HepG2 (cell line): Measurements from ENCODE around the gene TTLL6. TPM values are rescaled to one million over a fixed set of nuclear protein-coding genes. Genes with fewer than 3 reads are reported as not detected.
A peak's percentile ranks its signal among the peaks of the same experiment; 100 is the strongest.

ENCODE experiments used
- FOXA3 ChIP-seq: IDR thresholded peaks from 2 replicates; pipeline ENCODE4 v1.6.1; 2016; ENCODE audit warnings: missing genetic modification reagents, missing compliant biosample characterization
- microRNA counts: library from miRNA; unstranded; fragments of <30 nt; microRNA quantifications from one replicate; lab custom pipeline; 2015
- microRNA-seq: library from miRNA; unstranded; fragments of <30 nt; microRNA quantifications from one replicate; pipeline ENCODE4, GENCODE V29; 2020
- polyA plus RNA-seq, 8 experiments: library from polyadenylated mRNA; depleted of rRNA in 3 of 8; stranded (reverse) in 7 of 8; unstranded in 1 of 8; fragments of >200 nt; fragmentation: Illumina TruSeq in 4 of 8; extraction: Trizol in 4 of 8; gene quantifications; 2 replicates each; pipeline versions ENCODE4 v1.2.1 to v1.2.3, GENCODE V29; 2011 to 2016; ENCODE audit warnings: low read depth in 4 of 8, missing spikeins in 1 of 8, mixed read lengths in 1 of 8; ENCODE audit not compliant: insufficient read depth in 1 of 8
- small RNA-seq, 3 experiments: library from RNA; depleted of rRNA; stranded (forward); fragments of <200 nt; gene quantifications; one replicate each; pipeline ENCODE3, GENCODE V24; 2012; ENCODE audit warnings: low read depth in 2 of 3, low replicate concordance in 1 of 3; ENCODE audit not compliant: insufficient read length in 3 of 3, insufficient read depth in 2 of 3
- total RNA-seq, 5 experiments: library from RNA; depleted of rRNA; stranded (reverse); fragments of >200 nt; fragmentation: Illumina TruSeq; extraction: Trizol; gene quantifications; 2 replicates each; pipeline ENCODE4 v1.2.3, GENCODE V29; 2016; ENCODE audit warnings: low read depth in 1 of 5
- TF ChIP-seq, protein P1 (sequence below): sonication (generic); formaldehyde crosslinking; IDR thresholded peaks from 2 replicates; pipeline ENCODE4 v1.4.0; 2020; ENCODE audit warnings: mild to moderate bottlenecking, missing genetic modification reagents, borderline replicate concordance

The TTLL6 gene
- total and polyA plus RNA-seq, 2 of the 13 experiments (the other 11 are each of a cell fraction or from before 2014, with no cell fraction given): 0.04 to 0.08 TPM

GRCh38 chr17:48715496-48716399 is 101.3 kb downstream of the TTLL6 start (continued):
- TF ChIP-seq, protein P1, sequence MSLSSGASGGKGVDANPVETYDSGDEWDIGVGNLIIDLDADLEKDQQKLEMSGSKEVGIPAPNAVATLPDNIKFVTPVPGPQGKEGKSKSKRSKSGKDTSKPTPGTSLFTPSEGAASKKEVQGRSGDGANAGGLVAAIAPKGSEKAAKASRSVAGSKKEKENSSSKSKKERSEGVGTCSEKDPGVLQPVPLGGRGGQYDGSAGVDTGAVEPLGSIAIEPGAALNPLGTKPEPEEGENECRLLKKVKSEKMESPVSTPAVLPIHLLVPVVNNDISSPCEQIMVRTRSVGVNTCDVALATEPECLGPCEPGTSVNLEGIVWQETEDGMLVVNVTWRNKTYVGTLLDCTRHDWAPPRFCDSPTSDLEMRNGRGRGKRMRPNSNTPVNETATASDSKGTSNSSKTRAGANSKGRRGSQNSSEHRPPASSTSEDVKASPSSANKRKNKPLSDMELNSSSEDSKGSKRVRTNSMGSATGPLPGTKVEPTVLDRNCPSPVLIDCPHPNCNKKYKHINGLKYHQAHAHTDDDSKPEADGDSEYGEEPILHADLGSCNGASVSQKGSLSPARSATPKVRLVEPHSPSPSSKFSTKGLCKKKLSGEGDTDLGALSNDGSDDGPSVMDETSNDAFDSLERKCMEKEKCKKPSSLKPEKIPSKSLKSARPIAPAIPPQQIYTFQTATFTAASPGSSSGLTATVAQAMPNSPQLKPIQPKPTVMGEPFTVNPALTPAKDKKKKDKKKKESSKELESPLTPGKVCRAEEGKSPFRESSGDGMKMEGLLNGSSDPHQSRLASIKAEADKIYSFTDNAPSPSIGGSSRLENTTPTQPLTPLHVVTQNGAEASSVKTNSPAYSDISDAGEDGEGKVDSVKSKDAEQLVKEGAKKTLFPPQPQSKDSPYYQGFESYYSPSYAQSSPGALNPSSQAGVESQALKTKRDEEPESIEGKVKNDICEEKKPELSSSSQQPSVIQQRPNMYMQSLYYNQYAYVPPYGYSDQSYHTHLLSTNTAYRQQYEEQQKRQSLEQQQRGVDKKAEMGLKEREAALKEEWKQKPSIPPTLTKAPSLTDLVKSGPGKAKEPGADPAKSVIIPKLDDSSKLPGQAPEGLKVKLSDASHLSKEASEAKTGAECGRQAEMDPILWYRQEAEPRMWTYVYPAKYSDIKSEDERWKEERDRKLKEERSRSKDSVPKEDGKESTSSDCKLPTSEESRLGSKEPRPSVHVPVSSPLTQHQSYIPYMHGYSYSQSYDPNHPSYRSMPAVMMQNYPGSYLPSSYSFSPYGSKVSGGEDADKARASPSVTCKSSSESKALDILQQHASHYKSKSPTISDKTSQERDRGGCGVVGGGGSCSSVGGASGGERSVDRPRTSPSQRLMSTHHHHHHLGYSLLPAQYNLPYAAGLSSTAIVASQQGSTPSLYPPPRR (CRISPR knock-in tag): peak; percentile 40; the same call in 1 of the 2 replicates
- peak; percentile 13; the same call in 1 of the 2 replicates for TF ChIP-seq FOXA3 (CRISPR knock-in tag)

MicroRNA genes within 50 kb of the gene (microRNA counts, 767-probe panel; counts per million panel counts)
- not detected for microRNA hsa-miR-3185 (lab: Ali Mortazavi, UCI)

Small RNAs within 50 kb of the gene (microRNA-seq; reads per million reads assigned to microRNA genes)
- not detected for gene MIR3185

Small RNAs within 50 kb of the gene (small RNA-seq; reads per million reads assigned to genes)
- gene COX6B1P2 (0 reads per million in 3 experiments), gene MIR3185 (0 reads per million in 3 experiments), gene RF02132 (0 reads per million in 3 experiments), gene RF02133 (0 reads per million in 3 experiments), gene RN7SL125P (0 reads per million in 3 experiments)

Other genes with a start within 250 kb of the TTLL6 start
- not detected in 2 replicates for gene HOXB4, start 238.9 kb downstream of the TTLL6 start, total RNA-seq (2016; rRNA removed; fragmentation: Illumina TruSeq; extraction: Trizol)
- gene HOXB4, start 238.9 kb downstream of the TTLL6 start, polyA plus RNA-seq (2011; rRNA removed): not detected in 2 replicates
- gene HOXB3, start 227.0 kb downstream of the TTLL6 start, total RNA-seq (2016; rRNA removed; fragmentation: Illumina TruSeq; extraction: Trizol): not detected in 2 replicates
- not detected in 2 replicates for gene HOXB3, start 227.0 kb downstream of the TTLL6 start, polyA plus RNA-seq (2011; rRNA removed)
- gene HOXB5, start 223.4 kb downstream of the TTLL6 start, total RNA-seq (2016; rRNA removed; fragmentation: Illumina TruSeq; extraction: Trizol): not detected in 2 replicates
- gene HOXB5, start 223.4 kb downstream of the TTLL6 start, polyA plus RNA-seq (2011; rRNA removed): not detected in 2 replicates
- not detected in 2 replicates for gene HOXB6, start 212.2 kb downstream of the TTLL6 start, total RNA-seq (2016; rRNA removed; fragmentation: Illumina TruSeq; extraction: Trizol)
- not detected in 2 replicates for gene HOXB6, start 212.2 kb downstream of the TTLL6 start, polyA plus RNA-seq (2011; rRNA removed)
- gene HOXB7, start 206.2 kb downstream of the TTLL6 start, total RNA-seq (2016; rRNA removed; fragmentation: Illumina TruSeq; extraction: Trizol): not detected in 2 replicates
- 0.04 and 0.08 TPM in 2 replicates for gene HOXB7, start 206.2 kb downstream of the TTLL6 start, polyA plus RNA-seq (2011; rRNA removed)
- not detected in 2 replicates for gene HOXB8, start 201.9 kb downstream of the TTLL6 start, total RNA-seq (2016; rRNA removed; fragmentation: Illumina TruSeq; extraction: Trizol)
- gene HOXB8, start 201.9 kb downstream of the TTLL6 start, polyA plus RNA-seq (2011; rRNA removed): not detected in 2 replicates
- not detected in 2 replicates for gene HOXB9, start 190.9 kb downstream of the TTLL6 start, total RNA-seq (2016; rRNA removed; fragmentation: Illumina TruSeq; extraction: Trizol)
- gene HOXB9, start 190.9 kb downstream of the TTLL6 start, polyA plus RNA-seq (2011; rRNA removed): not detected in 2 replicates
- not detected in 2 replicates for gene PRAC1, start 94.7 kb downstream of the TTLL6 start, total RNA-seq (2016; rRNA removed; fragmentation: Illumina TruSeq; extraction: Trizol)
- gene PRAC1, start 94.7 kb downstream of the TTLL6 start, polyA plus RNA-seq (2011; rRNA removed): not detected in 2 replicates
- not detected in 2 replicates for gene PRAC2, start 94.0 kb downstream of the TTLL6 start, total RNA-seq (2016; rRNA removed; fragmentation: Illumina TruSeq; extraction: Trizol)
- gene PRAC2, start 94.0 kb downstream of the TTLL6 start, polyA plus RNA-seq (2011; rRNA removed): not detected in 2 replicates
- not detected in 2 replicates for gene HOXB13, start 88.5 kb downstream of the TTLL6 start, total RNA-seq (2016; rRNA removed; fragmentation: Illumina TruSeq; extraction: Trizol)
- gene HOXB13, start 88.5 kb downstream of the TTLL6 start, polyA plus RNA-seq (2011; rRNA removed): not detected in 2 replicates
- gene CALCOCO2, start 13.8 kb upstream of the TTLL6 start, total RNA-seq (2016; rRNA removed; fragmentation: Illumina TruSeq; extraction: Trizol): 72.9 and 112 TPM in 2 replicates
- gene CALCOCO2, start 13.8 kb upstream of the TTLL6 start, polyA plus RNA-seq (2011; rRNA removed): 109 and 111 TPM in 2 replicates
- gene ATP5MC1, start 75.6 kb upstream of the TTLL6 start, total RNA-seq (2016; rRNA removed; fragmentation: Illumina TruSeq; extraction: Trizol): 206 and 210 TPM in 2 replicates
- gene ATP5MC1, start 75.6 kb upstream of the TTLL6 start, polyA plus RNA-seq (2011; rRNA removed): 226 and 297 TPM in 2 replicates
- 63.2 and 72.7 TPM in 2 replicates for gene UBE2Z, start 91.2 kb upstream of the TTLL6 start, total RNA-seq (2016; rRNA removed; fragmentation: Illumina TruSeq; extraction: Trizol)
- 114 and 122 TPM in 2 replicates for gene UBE2Z, start 91.2 kb upstream of the TTLL6 start, polyA plus RNA-seq (2011; rRNA removed)
- gene SNF8, start 127.6 kb upstream of the TTLL6 start, total RNA-seq (2016; rRNA removed; fragmentation: Illumina TruSeq; extraction: Trizol): 152 and 153 TPM in 2 replicates
- 98.6 and 114 TPM in 2 replicates for gene SNF8, start 127.6 kb upstream of the TTLL6 start, polyA plus RNA-seq (2011; rRNA removed)
- 0.73 TPM in 1 of 2 replicates, not detected in the other for gene GIP, start 151.4 kb upstream of the TTLL6 start, total RNA-seq (2016; rRNA removed; fragmentation: Illumina TruSeq; extraction: Trizol)
- gene GIP, start 151.4 kb upstream of the TTLL6 start, polyA plus RNA-seq (2011; rRNA removed): 0.55 and 0.70 TPM in 2 replicates
- 75.1 and 116 TPM in 2 replicates for gene IGF2BP1, start 180.2 kb upstream of the TTLL6 start, total RNA-seq (2016; rRNA removed; fragmentation: Illumina TruSeq; extraction: Trizol)
- gene IGF2BP1, start 180.2 kb upstream of the TTLL6 start, polyA plus RNA-seq (2011; rRNA removed): 29.0 and 29.7 TPM in 2 replicates